ENCODE results near the gene MYO16.

MYO16 gene

DNA sequence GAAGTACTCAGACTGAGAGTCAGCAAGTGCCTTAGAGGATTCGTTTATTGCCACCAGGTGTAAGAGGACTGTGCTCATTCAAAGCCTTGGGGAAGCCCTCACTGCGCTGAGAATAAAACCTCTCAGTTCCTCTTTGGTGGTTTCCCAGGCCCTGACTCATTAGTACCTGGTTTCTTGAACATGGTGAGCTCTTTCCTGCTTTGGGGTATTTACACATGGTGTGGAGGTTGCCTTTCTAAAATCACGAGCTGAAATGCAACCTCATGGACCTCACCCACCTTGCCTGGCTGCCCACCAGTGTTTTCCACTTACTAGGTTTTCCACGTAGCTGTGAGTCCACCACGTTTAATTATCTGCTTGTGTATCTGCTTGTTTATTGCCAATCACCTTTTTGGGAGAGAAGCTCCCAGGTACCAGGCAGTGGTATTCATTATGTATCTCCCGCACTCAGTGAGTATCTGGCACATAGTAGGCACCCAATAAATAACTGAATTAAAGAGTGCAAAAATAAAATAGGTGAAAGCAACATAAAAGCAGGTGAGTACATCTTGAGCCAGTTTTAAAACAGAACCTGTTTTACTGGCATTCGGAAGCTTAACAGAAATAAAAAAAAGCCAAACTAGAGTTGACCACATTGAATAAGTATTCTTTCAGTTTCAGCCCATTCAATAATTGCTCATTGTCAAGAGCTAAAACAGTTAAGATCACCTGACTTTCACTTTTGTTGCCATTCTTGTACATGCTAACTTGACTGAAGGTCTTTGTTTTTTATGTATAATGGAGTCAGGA is 533.0 kb downstream of the MYO16 start:
- Mint-ChIP-seq H3K27me3 (ENCODE audit: low read depth, poor library complexity) (peaks cover 5% of the 10 kb centered on the region), H3K36me3 (ENCODE audit: low read depth) (no peaks in the 10 kb centered on the region), H3K27ac (no peak overlapping the region), H3K9me3 (no peaks in the 10 kb centered on the region), H3K4me1 (peaks cover 21% of the 10 kb centered on the region), H3K4me3 (no peak overlapping the region)
- DNase-seq: no peak
- TF ChIP-seq CTCF (IDR thresholded peaks at IDR 0.05): no peak

- TF ChIP-seq CTCF (IDR thresholded peaks at IDR 0.05): no peak
- H3K27me3 Mint-ChIP-seq (ENCODE audit: low read depth, poor library complexity): peaks cover 3% of the 10 kb centered on the region
- no peak overlapping the region for H3K27ac Mint-ChIP-seq
- H3K4me1 Mint-ChIP-seq: peaks cover 15% of the 10 kb centered on the region
- no peaks in the 10 kb centered on the region for H3K36me3 Mint-ChIP-seq (ENCODE audit: low read depth)
- no peak for DNase-seq
- H3K9me3 Mint-ChIP-seq: no peaks in the 10 kb centered on the region
- no peak overlapping the region for H3K4me3 Mint-ChIP-seq
Measured at GRCh38 chr13:109163037-109163379, 533.6 kb downstream of the MYO16 start.

DNA sequence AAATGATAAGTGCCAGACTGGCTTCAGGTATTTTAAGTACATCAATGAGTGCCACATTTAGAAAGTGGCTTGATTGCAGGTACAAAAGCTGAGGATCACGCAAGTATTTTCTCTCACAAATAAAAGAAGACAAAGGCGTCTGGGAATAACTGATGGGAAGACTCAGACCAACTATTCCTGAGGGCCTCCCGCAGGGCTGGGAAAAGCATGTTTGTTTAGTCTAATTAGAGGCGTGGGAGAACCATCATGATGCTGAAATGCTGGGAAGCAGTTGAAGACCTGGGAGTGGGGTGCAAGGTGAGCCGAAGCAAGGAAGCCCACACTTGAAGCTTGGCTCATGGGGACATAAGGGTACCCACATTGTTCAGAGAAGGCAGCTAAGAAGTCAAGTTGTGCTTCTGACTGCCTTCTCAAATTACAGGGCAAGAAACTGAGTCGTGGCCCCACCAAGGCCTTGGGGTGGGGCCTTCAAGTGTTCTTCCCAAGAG is 536.0 kb downstream of the MYO16 start:
- Mint-ChIP-seq H3K4me1 (peaks cover 23% of the 10 kb centered on the region), H3K27me3 (ENCODE audit: low read depth, poor library complexity) (no peaks in the 10 kb centered on the region), H3K36me3 (ENCODE audit: low read depth) (no peaks in the 10 kb centered on the region), H3K4me3 (no peak overlapping the region), H3K9me3 (no peaks in the 10 kb centered on the region), H3K27ac (no peak overlapping the region)
- TF ChIP-seq CTCF (IDR thresholded peaks at IDR 0.05): no peak
- no peak for DNase-seq

- no peaks in the 10 kb centered on the region for H3K9me3 Mint-ChIP-seq
- TF ChIP-seq CTCF (IDR thresholded peaks at IDR 0.05): no peak
- DNase-seq: no peak
- no peak overlapping the region for H3K4me3 Mint-ChIP-seq
- H3K36me3 Mint-ChIP-seq (ENCODE audit: low read depth): no peaks in the 10 kb centered on the region
- H3K27ac Mint-ChIP-seq: no peak overlapping the region
- H3K27me3 Mint-ChIP-seq (ENCODE audit: low read depth, poor library complexity): no peaks in the 10 kb centered on the region
- H3K4me1 Mint-ChIP-seq: peaks cover 28% of the 10 kb centered on the region
Measured at GRCh38 chr13:109166804-109167203, 537.4 kb downstream of the MYO16 start.

DNA sequence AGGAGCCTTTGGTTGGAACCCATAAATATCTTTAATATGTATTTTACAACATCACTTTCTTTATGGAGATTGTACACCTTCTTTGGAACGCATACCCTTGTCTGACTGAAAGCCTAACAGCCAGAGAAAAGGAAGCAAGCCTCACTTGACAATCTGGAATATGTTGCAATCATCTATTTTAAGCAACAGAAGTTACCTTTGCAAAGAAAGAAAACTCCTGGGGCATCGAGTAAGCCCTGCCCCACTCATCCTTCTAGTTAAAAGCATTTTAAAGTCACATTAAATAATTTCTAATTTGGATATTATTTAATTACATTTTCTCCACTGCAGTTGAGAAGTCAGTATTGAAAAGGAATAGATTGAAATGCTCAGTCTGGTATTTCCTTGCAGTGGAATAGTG is 542.7 kb downstream of the MYO16 start:
- no peak overlapping the region for H3K4me3 Mint-ChIP-seq
- no peak for TF ChIP-seq CTCF (IDR thresholded peaks at IDR 0.05)
- peaks cover 18% of the 10 kb centered on the region for H3K4me1 Mint-ChIP-seq
- no peaks in the 10 kb centered on the region for H3K27me3 Mint-ChIP-seq (ENCODE audit: low read depth, poor library complexity)
- peaks cover 11% of the 10 kb centered on the region for H3K9me3 Mint-ChIP-seq
- DNase-seq: no peak
- H3K27ac Mint-ChIP-seq: no peak overlapping the region
- no peaks in the 10 kb centered on the region for H3K36me3 Mint-ChIP-seq (ENCODE audit: low read depth)

- DNase-seq: no peak
- peaks cover 11% of the 10 kb centered on the region for H3K9me3 Mint-ChIP-seq
- H3K27ac Mint-ChIP-seq: no peak overlapping the region
- H3K4me1 Mint-ChIP-seq: peaks cover 6% of the 10 kb centered on the region
- H3K4me3 Mint-ChIP-seq: no peak overlapping the region
- no peaks in the 10 kb centered on the region for H3K36me3 Mint-ChIP-seq (ENCODE audit: low read depth)
- H3K27me3 Mint-ChIP-seq (ENCODE audit: low read depth, poor library complexity): no peaks in the 10 kb centered on the region
- no peak for TF ChIP-seq CTCF (IDR thresholded peaks at IDR 0.05)
Measured at GRCh38 chr13:109175666-109176065, 546.3 kb downstream of the MYO16 start.

Measured in nephron progenitor cell (in vitro differentiated cells).